HepG2 (cell line): ENCODE measurements around the gene DRAP1. TPM values are rescaled to one million over a fixed set of nuclear protein-coding genes. Genes with fewer than 3 reads are reported as not detected.

ENCODE experiments used
- ATF7-NPFF ChIP-seq: sonication (generic); formaldehyde crosslinking; IDR thresholded peaks from 2 replicates; pipeline ENCODE4 v1.8.1; 2023; ENCODE audit warnings: mild to moderate bottlenecking, low read depth, missing genetic modification reagents, moderate library complexity
- FOXK1 ChIP-seq: sonication (generic); formaldehyde crosslinking; IDR thresholded peaks from 2 replicates; pipeline ENCODE4 v1.4.0; 2020; ENCODE audit warnings: low read depth, missing genetic modification reagents, borderline replicate concordance
- HDAC6 ChIP-seq: fragments of 200-600 bp; sonication (generic); IDR thresholded peaks from 2 replicates; pipeline ENCODE4 v1.7.0; 2017; ENCODE audit warnings: mild to moderate bottlenecking, antibody characterized with exemption, low read length, low read depth
- JARID2 ChIP-seq: sonication (generic); formaldehyde crosslinking; IDR thresholded peaks from 2 replicates; pipeline ENCODE4 v1.8.1; 2023; ENCODE audit warnings: missing genetic modification reagents, inconsistent platforms; ENCODE audit not compliant: insufficient replicate concordance
- KLF12 ChIP-seq: sonication (generic); formaldehyde crosslinking; IDR thresholded peaks from 2 replicates; pipeline ENCODE4 v1.4.0; 2020; ENCODE audit warnings: missing genetic modification reagents, borderline replicate concordance
- NFAT5 ChIP-seq: sonication (generic); formaldehyde crosslinking; IDR thresholded peaks from 2 replicates; pipeline ENCODE4 v1.4.0; 2020; ENCODE audit warnings: missing genetic modification reagents
- RBM39 ChIP-seq: fragments of 200-400 bp; formaldehyde crosslinking; IDR thresholded peaks from one replicate; pipeline ENCODE4 v1.6.1; 2018; ENCODE audit warnings: antibody characterized with exemption, mild to moderate bottlenecking, low read depth, low read length; ENCODE audit not compliant: poor library complexity, severe bottlenecking
- RXRB ChIP-seq: IDR thresholded peaks from 2 replicates; pipeline ENCODE4 v1.6.1; 2016; ENCODE audit warnings: borderline replicate concordance, missing genetic modification reagents, missing compliant biosample characterization
- SMARCE1 ChIP-seq: fragments of 450-650 bp; IDR thresholded peaks from 2 replicates; pipeline ENCODE4 v1.6.1; 2017; ENCODE audit warnings: borderline replicate concordance
- SRSF1 ChIP-seq: fragments of 200-400 bp; formaldehyde crosslinking; optimal IDR thresholded peaks from 2 replicates; pipeline ENCODE3; 2017; ENCODE audit warnings: mild to moderate bottlenecking, low read depth, low read length, moderate library complexity
- TCF7L2 ChIP-seq: IDR thresholded peaks from 2 replicates; pipeline ENCODE4 v1.6.1; 2011; ENCODE audit warnings: mild to moderate bottlenecking, low read depth, low read length, moderate library complexity
- ZNF121 ChIP-seq: sonication (generic); formaldehyde crosslinking; IDR thresholded peaks from 2 replicates; pipeline ENCODE4 v1.5.0; 2020; ENCODE audit warnings: mild to moderate bottlenecking, missing genetic modification reagents
- ZNF180 ChIP-seq: sonication (generic); formaldehyde crosslinking; IDR thresholded peaks from 2 replicates; pipeline ENCODE4 v1.4.0; 2020; ENCODE audit warnings: low read depth, missing genetic modification reagents, borderline replicate concordance
- ZNF337 ChIP-seq: sonication (generic); formaldehyde crosslinking; IDR thresholded peaks from 2 replicates; pipeline ENCODE4 v1.5.1; 2020; ENCODE audit warnings: missing genetic modification reagents, low read depth, mild to moderate bottlenecking, borderline replicate concordance
- ZNF33A ChIP-seq: sonication (generic); formaldehyde crosslinking; IDR thresholded peaks from 2 replicates; pipeline ENCODE4 v1.5.1; 2020; ENCODE audit warnings: missing genetic modification reagents, mild to moderate bottlenecking, moderate library complexity, borderline replicate concordance
- ZSCAN12 ChIP-seq: sonication (generic); formaldehyde crosslinking; IDR thresholded peaks from 2 replicates; pipeline ENCODE4 v1.9.0; 2021; ENCODE audit warnings: mild to moderate bottlenecking, missing genetic modification reagents
- polyA plus RNA-seq, 8 experiments: library from polyadenylated mRNA; depleted of rRNA in 3 of 8; stranded (reverse) in 7 of 8; unstranded in 1 of 8; fragments of >200 nt; fragmentation: Illumina TruSeq in 4 of 8; extraction: Trizol in 4 of 8; gene quantifications; 2 replicates each; pipeline versions ENCODE4 v1.2.1 to v1.2.3, GENCODE V29; 2011 to 2016; ENCODE audit warnings: low read depth in 4 of 8, missing spikeins in 1 of 8, mixed read lengths in 1 of 8; ENCODE audit not compliant: insufficient read depth in 1 of 8
- total RNA-seq, 5 experiments: library from RNA; depleted of rRNA; stranded (reverse); fragments of >200 nt; fragmentation: Illumina TruSeq; extraction: Trizol; gene quantifications; 2 replicates each; pipeline ENCODE4 v1.2.3, GENCODE V29; 2016; ENCODE audit warnings: low read depth in 1 of 5
- TF ChIP-seq, protein P1 (sequence below): sonication (generic); formaldehyde crosslinking; IDR thresholded peaks from 2 replicates; pipeline ENCODE4 v1.5.0; 2020; ENCODE audit warnings: missing genetic modification reagents
- TF ChIP-seq, protein P2 (sequence below): IDR thresholded peaks from 2 replicates; pipeline ENCODE4 v1.6.1; 2016; ENCODE audit warnings: missing genetic modification reagents, missing compliant biosample characterization
- TF ChIP-seq, protein P3 (sequence below): sonication (generic); formaldehyde crosslinking; IDR thresholded peaks from 2 replicates; pipeline ENCODE4 v1.4.0; 2020; ENCODE audit warnings: missing genetic modification reagents

The DRAP1 gene
- total and polyA plus RNA-seq, 2 of the 13 experiments (the other 11 are each of a cell fraction or from before 2014, with no cell fraction given) = 46.8 to 52.3 TPM

DNA sequence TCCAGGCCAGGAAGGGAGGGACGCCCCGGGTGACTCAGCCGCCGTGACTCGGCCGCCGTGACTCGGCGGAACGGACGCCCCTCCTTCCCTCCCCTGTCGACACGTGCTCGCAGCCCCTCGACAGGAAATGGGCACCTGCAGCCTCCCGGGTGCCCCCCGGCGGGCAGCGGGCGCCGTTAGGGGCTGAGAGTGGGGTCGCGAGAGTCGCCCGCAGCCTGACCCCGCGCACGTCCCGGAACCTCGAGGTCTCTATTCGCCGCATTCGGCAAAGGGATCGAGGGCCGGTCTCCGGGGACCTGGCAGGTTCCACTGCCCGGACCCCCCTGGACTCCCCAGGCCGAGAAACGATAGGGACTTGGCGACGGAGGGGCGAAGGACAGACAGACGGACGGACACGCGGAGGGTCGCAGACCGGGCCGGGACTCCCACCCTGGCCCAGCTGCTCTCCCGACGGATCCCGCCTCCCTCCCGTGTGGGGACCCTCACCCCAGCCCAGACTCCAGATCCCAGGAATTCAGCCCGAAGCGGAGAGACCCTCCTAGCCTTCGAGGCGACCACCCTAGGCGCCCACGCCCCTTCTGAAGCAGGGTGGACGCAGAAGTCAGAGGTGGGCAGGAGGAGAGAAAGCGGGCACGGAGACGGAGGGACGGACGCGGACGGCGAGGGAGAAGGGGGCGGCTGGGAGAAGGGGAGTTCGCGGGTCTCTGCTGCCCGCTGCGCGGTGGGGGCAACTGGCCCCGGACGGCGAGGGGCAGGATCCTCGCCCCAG lies 19.7 kb upstream of the DRAP1 start (continued):
- TF ChIP-seq NFAT5 (CRISPR knock-in tag) (no peak; the same call in 1 of the 2 replicates), FOXK1 (CRISPR knock-in tag) (no peak), SRSF1 (peak; percentile 58), ATF7-NPFF (CRISPR knock-in tag) (peak; percentile 73), ZNF180 (CRISPR knock-in tag) (no peak), KLF12 (CRISPR knock-in tag) (no peak), TCF7L2 (no peak), ZSCAN12 (CRISPR knock-in tag) (no peak), HDAC6 (no peak), RBM39 (peak; percentile 99), SMARCE1 (no peak), ZNF121 (CRISPR knock-in tag) (no peak; the same call in 1 of the 2 replicates), JARID2 (CRISPR knock-in tag) (no peak), ZNF33A (CRISPR knock-in tag) (peak; percentile 69; the same call in 1 of the 2 replicates), RXRB (CRISPR knock-in tag) (peak; percentile 42; the same call in 1 of the 2 replicates), ZNF337 (no peak)
- TF ChIP-seq, protein P1, sequence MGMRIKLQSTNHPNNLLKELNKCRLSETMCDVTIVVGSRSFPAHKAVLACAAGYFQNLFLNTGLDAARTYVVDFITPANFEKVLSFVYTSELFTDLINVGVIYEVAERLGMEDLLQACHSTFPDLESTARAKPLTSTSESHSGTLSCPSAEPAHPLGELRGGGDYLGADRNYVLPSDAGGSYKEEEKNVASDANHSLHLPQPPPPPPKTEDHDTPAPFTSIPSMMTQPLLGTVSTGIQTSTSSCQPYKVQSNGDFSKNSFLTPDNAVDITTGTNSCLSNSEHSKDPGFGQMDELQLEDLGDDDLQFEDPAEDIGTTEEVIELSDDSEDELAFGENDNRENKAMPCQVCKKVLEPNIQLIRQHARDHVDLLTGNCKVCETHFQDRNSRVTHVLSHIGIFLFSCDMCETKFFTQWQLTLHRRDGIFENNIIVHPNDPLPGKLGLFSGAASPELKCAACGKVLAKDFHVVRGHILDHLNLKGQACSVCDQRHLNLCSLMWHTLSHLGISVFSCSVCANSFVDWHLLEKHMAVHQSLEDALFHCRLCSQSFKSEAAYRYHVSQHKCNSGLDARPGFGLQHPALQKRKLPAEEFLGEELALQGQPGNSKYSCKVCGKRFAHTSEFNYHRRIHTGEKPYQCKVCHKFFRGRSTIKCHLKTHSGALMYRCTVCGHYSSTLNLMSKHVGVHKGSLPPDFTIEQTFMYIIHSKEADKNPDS = peak; percentile 72; the same call in 1 of the 2 replicates
- TF ChIP-seq, protein P2, sequence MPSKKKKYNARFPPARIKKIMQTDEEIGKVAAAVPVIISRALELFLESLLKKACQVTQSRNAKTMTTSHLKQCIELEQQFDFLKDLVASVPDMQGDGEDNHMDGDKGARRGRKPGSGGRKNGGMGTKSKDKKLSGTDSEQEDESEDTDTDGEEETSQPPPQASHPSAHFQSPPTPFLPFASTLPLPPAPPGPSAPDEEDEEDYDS = no peak
- TF ChIP-seq, protein P3, sequence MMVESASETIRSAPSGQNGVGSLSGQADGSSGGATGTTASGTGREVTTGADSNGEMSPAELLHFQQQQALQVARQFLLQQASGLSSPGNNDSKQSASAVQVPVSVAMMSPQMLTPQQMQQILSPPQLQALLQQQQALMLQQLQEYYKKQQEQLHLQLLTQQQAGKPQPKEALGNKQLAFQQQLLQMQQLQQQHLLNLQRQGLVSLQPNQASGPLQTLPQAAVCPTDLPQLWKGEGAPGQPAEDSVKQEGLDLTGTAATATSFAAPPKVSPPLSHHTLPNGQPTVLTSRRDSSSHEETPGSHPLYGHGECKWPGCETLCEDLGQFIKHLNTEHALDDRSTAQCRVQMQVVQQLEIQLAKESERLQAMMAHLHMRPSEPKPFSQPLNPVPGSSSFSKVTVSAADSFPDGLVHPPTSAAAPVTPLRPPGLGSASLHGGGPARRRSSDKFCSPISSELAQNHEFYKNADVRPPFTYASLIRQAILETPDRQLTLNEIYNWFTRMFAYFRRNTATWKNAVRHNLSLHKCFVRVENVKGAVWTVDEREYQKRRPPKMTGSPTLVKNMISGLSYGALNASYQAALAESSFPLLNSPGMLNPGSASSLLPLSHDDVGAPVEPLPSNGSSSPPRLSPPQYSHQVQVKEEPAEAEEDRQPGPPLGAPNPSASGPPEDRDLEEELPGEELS (CRISPR knock-in tag) = no peak
